Pons (tissue), 1 donor: Measurements from ENCODE around the gene SOX2.
"Not testable (repeated sequence)": the region's sequence is repeated elsewhere in the genome, so short reads cannot be mapped to it uniquely, and the experiment has no call there.

ENCODE experiments used
- DNase-seq: peaks from one replicate; pipeline ENCODE4 v3.0.0-alpha.2; 2016; ENCODE audit warnings: low spot score

SOX2 gene

GRCh38 chr3:181757694-181758306 lies 46.1 kb downstream of the SOX2 start:
- DNase-seq: peak; percentile 22

GRCh38 chr3:181761906-181762305 lies 50.2 kb downstream of the SOX2 start:
- DNase-seq: no peak

GRCh38 chr3:181764033-181764432 lies 52.3 kb downstream of the SOX2 start:
- DNase-seq: not testable (repeated sequence)
